Measurements from ENCODE around the gene KIF1C. TPM values are rescaled to one million over a fixed set of nuclear protein-coding genes. Genes with fewer than 3 reads are reported as not detected.

KIF1C gene
- total RNA-seq, 2 experiments from 2014 or later, result 37.4 to 38.5 TPM

- Mint-ChIP-seq H3K9me3 (no peaks in the 10 kb centered on the region), H3K36me3 (ENCODE audit: low read depth) (no peaks in the 10 kb centered on the region), H3K4me1 (peaks cover 20% of the 10 kb centered on the region), H3K4me3 (no peak within 1 kb of the TSS), H3K27ac (no peak within 1 kb of the TSS), H3K27me3 (no peaks in the 10 kb centered on the region)
- no peak for DNase-seq
- ChIA-PET POLR2A (interaction anchor here (1.2 kb wide), 1 partner anchor 67 kb away, joined by 4 read pairs; the partner anchor contains the start of gene SPAG7), CTCF (interaction anchor here (1.6 to 3.0 kb wide), 3 partner anchors 11 to 27 kb away, joined by 4 to 16 read pairs (median 14); no protein-coding TSS in a partner anchor)
These were observed 37.6 kb downstream of the KIF1C start, which contains the start of gene SLC52A1 for GRCh38 chr17:5035315-5035714. TSS of gene SLC52A1 (minus strand) at chr17:5035426. CDS start at chr17:5034606, 820 bp downstream.

DNA sequence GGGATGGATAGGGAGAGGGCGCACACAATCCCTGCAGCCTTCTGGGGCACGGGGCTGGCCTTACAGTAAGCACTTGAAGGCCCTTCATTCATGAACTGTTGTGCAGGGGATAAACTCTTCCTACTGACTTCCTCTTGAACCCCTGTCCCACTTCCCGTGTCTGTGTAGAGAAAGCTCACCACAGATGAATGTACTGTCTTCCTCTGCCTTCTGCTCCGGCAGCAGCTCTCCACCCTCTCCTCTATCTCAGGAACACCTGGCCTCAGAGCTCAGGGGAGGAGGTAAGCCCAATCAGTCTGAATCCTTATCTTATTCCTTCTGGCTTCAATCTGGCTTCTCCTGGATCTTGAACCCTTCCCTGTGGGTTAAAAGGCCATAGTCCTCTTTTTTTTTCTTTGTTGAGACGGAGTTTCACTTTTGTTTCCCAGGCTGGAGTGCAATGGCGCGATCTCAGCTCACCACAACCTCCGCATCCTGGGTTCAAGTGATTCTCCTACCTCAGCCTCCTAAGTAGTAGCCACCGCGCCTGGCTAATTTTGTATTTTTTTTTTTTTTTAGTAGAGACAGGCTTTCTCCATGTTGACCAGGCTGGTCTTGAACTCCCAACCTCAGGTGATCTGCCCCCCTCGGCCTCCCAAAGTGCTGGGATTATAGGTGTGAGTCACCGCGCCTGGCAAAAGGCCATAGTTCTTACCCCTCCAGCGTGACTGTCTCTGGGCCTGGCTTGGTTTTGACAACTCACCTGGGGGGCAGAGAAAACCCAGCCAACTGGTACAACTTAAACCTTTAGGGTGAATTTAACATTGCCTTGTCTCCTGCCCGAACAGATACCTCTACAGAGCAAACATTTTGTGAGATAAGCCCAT, 44.6 kb downstream of the KIF1C start:
- Mint-ChIP-seq H3K4me3 (peak overlapping the region; percentile 85), H3K4me1 (peaks cover 53% of the 10 kb centered on the region), H3K27me3 (no peaks in the 10 kb centered on the region), H3K27ac (peak overlapping the region; percentile 93), H3K36me3 (ENCODE audit: low read depth) (peaks cover 18% of the 10 kb centered on the region), H3K9me3 (peaks cover 2% of the 10 kb centered on the region)
- POLR2A ChIA-PET, result interaction anchor here (0.9 to 1.6 kb wide), 4 partner anchors 11 to 94 kb away, joined by 3 to 12 read pairs (median 5); partner anchors contain the start of gene PFN1
- DNase-seq, result peak; percentile 56
- CTCF ChIA-PET, result interaction anchor here (0.6 to 1.5 kb wide), 5 partner anchors 11 to 252 kb away, joined by 3 to 10 read pairs (median 3); partner anchors contain the start of gene CAMTA2

DNA sequence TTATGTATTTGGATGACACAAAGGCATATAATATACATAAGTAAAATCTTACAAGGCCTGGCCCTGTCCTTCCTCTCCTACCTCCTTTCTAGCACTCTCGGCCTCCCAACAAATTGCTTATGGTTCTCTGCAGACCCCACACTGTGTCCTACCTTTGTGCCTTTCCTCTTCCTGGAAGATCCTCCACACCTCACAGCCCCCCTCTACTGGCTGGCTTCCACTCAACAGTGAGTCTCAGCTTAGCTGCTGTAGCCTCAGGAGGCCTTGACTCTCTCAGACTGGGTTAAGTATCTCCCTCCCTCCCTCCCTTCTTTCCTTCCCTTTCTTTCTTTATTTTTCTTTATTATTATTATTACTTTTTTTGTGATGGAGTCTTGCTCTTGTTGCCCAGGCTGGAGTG, 45.8 kb downstream of the KIF1C start:
- H3K9me3 Mint-ChIP-seq, result peaks cover 2% of the 10 kb centered on the region
- H3K27me3 Mint-ChIP-seq, result no peaks in the 10 kb centered on the region
- no peak for DNase-seq
- ChIA-PET POLR2A (no interaction called here), CTCF (interaction anchor here (1.5 kb wide), 1 partner anchor 54 kb away, joined by 3 read pairs; no protein-coding TSS in a partner anchor)
- H3K36me3 Mint-ChIP-seq (ENCODE audit: low read depth), result peaks cover 23% of the 10 kb centered on the region
- peak overlapping the region; percentile 93 for H3K27ac Mint-ChIP-seq
- H3K4me3 Mint-ChIP-seq, result peak overlapping the region; percentile 85
- peaks cover 63% of the 10 kb centered on the region for H3K4me1 Mint-ChIP-seq

GRCh38 chr17:5044630-5045029, 46.9 kb downstream of the KIF1C start:
- POLR2A ChIA-PET, result interaction anchor here (2.0 to 2.2 kb wide), 2 partner anchors 11 to 105 kb away, joined by 6 read pairs; partner anchors contain the start of genes RNF167 and SLC25A11

DNA sequence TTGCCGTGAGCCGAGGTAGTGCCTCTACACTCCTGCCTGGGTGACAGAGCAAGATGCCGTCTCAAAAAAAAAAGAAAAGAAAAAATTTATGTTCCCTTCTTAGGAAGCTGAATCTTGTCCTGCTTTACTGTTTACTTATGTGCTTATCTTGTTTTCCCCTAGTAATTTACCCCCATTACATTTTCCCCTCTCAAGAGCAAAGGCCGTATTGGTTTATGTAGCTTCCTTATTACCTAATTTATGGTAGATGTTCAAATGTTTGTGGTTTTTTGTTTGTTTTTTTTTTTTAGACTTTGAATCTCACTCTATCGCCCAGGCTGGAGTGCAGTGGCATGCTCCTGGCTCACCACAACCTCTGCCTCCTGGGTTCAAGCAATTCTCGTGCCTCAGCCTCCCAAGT, 47.7 kb downstream of the KIF1C start:
- H3K27me3 Mint-ChIP-seq, result no peaks in the 10 kb centered on the region
- peaks cover 32% of the 10 kb centered on the region for H3K36me3 Mint-ChIP-seq (ENCODE audit: low read depth)
- POLR2A ChIA-PET, result interaction anchor here (1.3 to 2.2 kb wide), 3 partner anchors 12 to 106 kb away, joined by 3 to 6 read pairs (median 6); partner anchors contain the start of genes INCA1, KIF1C, RNF167 and SLC25A11
- H3K4me1 Mint-ChIP-seq, result peaks cover 73% of the 10 kb centered on the region
- H3K4me3 Mint-ChIP-seq, result no peak overlapping the region
- H3K9me3 Mint-ChIP-seq, result peaks cover 2% of the 10 kb centered on the region
- CTCF ChIA-PET, result interaction anchor here (1.1 to 1.5 kb wide), 4 partner anchors 9 to 78 kb away, joined by 3 to 10 read pairs (median 6); partner anchors contain the start of gene SPAG7
- no peak overlapping the region for H3K27ac Mint-ChIP-seq
- no peak for DNase-seq

More at GRCh38 chr17:5044630-5045029, 46.9 kb downstream of the KIF1C start:
- Mint-ChIP-seq H3K36me3 (ENCODE audit: low read depth) (peaks cover 27% of the 10 kb centered on the region), H3K9me3 (peaks cover 2% of the 10 kb centered on the region), H3K27me3 (no peaks in the 10 kb centered on the region), H3K4me1 (peaks cover 72% of the 10 kb centered on the region), H3K27ac (peak overlapping the region; percentile 53), H3K4me3 (no peak overlapping the region)
- CTCF ChIA-PET, result interaction anchor here (1.5 kb wide), 1 partner anchor 77 kb away, joined by 3 read pairs; the partner anchor contains the start of gene SPAG7
- DNase-seq, result no peak

DNA sequence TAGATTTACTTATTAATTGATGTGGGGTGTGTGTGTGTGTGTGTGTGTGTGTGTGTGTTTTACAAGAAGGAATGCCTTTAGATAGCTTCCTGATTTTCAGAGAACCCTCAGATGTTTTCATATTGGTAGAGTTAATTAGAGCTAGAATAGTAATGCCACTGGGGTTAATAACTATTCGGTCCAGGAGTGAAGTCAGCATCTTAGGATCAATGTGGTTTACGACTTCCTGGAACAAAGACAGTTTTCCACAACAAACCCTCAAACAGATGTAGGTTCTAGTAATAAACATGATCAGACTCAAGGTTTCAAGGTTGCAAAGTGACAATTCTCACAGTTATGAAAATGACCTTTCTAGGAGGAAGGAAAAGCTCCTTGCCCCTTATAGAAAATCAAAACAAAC, 49.7 kb downstream of the KIF1C start:
- DNase-seq, result no peak
- H3K4me1 Mint-ChIP-seq, result peaks cover 65% of the 10 kb centered on the region
- H3K9me3 Mint-ChIP-seq, result peaks cover 2% of the 10 kb centered on the region
- H3K27me3 Mint-ChIP-seq, result no peaks in the 10 kb centered on the region
- CTCF ChIA-PET, result interaction anchor here (0.7 to 0.8 kb wide), 2 partner anchors 9 to 68 kb away, joined by 3 read pairs; no protein-coding TSS in a partner anchor
- peaks cover 34% of the 10 kb centered on the region for H3K36me3 Mint-ChIP-seq (ENCODE audit: low read depth)
- peak overlapping the region; percentile 69 for H3K27ac Mint-ChIP-seq
- H3K4me3 Mint-ChIP-seq, result no peak overlapping the region
- POLR2A ChIA-PET, result interaction anchor here (0.6 to 1.4 kb wide), 3 partner anchors 17 to 372 kb away, joined by 3 to 4 read pairs (median 3); partner anchors contain the start of genes NUP88 and RPAIN

- Mint-ChIP-seq H3K9me3 (no peaks in the 10 kb centered on the region), H3K4me1 (peaks cover 52% of the 10 kb centered on the region), H3K36me3 (ENCODE audit: low read depth) (peaks cover 38% of the 10 kb centered on the region), H3K4me3 (no peak overlapping the region), H3K27me3 (no peaks in the 10 kb centered on the region), H3K27ac (peak overlapping the region; percentile 76)
- ChIA-PET POLR2A (interaction anchor here (0.8 to 1.6 kb wide), 8 partner anchors 15 to 102 kb away, joined by 3 to 7 read pairs (median 4); partner anchors contain the start of genes CAMTA2, INCA1, KIF1C and PFN1), CTCF (interaction anchor here (1.0 to 3.0 kb wide), 7 partner anchors 11 to 146 kb away, joined by 3 to 16 read pairs (median 7); partner anchors contain the start of genes CHRNE and SLC52A1)
- peak; percentile 80 for DNase-seq
These were observed 51.6 kb downstream of the KIF1C start for GRCh38 chr17:5049314-5049841.

- Mint-ChIP-seq H3K4me3 (no peak overlapping the region), H3K27me3 (no peaks in the 10 kb centered on the region), H3K36me3 (ENCODE audit: low read depth) (peaks cover 39% of the 10 kb centered on the region), H3K4me1 (peaks cover 44% of the 10 kb centered on the region), H3K27ac (peak overlapping the region; percentile 49), H3K9me3 (no peaks in the 10 kb centered on the region)
- no peak for DNase-seq
- POLR2A ChIA-PET, result interaction anchor here (1.0 to 1.6 kb wide), 2 partner anchors 20 to 103 kb away, joined by 4 to 7 read pairs; no protein-coding TSS in a partner anchor
- CTCF ChIA-PET, result interaction anchor here (1.8 to 3.0 kb wide), 4 partner anchors 12 to 147 kb away, joined by 6 to 16 read pairs (median 10); partner anchors contain the start of genes CHRNE and SLC52A1
These were observed 52.5 kb downstream of the KIF1C start for GRCh38 chr17:5050278-5050677.

DNA sequence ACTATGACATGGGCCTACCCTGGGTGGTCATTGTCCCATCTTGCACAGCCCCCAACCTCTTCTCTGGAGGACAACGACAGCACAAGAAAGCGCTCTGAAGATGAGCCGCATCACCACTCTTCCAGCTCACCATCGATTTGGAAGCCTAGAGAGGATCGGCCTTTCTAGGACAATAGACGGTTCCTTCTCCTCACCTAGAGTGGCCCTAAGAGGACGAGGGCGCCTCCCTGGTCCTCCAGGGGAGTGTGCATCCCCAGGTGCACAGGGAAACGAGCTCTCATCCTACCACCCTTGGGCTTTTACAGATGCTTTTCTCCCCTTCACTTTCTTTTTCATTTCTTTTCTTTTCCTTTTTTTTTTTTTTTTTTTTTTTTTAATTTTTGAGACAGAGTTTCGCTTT, 57.8 kb downstream of the KIF1C start:
- Mint-ChIP-seq H3K9me3 (no peaks in the 10 kb centered on the region), H3K27me3 (no peaks in the 10 kb centered on the region), H3K36me3 (ENCODE audit: low read depth) (peaks cover 21% of the 10 kb centered on the region), H3K4me3 (no peak overlapping the region), H3K27ac (no peak overlapping the region), H3K4me1 (peaks cover 2% of the 10 kb centered on the region)
- POLR2A ChIA-PET, result no interaction called here
- DNase-seq, result no peak
- CTCF ChIA-PET, result no interaction called here

GRCh38 chr17:5065227-5065744, 67.5 kb downstream of the KIF1C start:
- CTCF ChIA-PET, result no interaction called here
- peaks cover 8% of the 10 kb centered on the region for H3K4me1 Mint-ChIP-seq
- no peak for DNase-seq
- no peak overlapping the region for H3K4me3 Mint-ChIP-seq
- POLR2A ChIA-PET, result no interaction called here
- H3K27ac Mint-ChIP-seq, result no peak overlapping the region
- no peaks in the 10 kb centered on the region for H3K36me3 Mint-ChIP-seq (ENCODE audit: low read depth)
- H3K9me3 Mint-ChIP-seq, result no peaks in the 10 kb centered on the region
- H3K27me3 Mint-ChIP-seq, result no peaks in the 10 kb centered on the region

- Mint-ChIP-seq H3K4me3 (no peak overlapping the region), H3K4me1 (peaks cover under 1% of the 10 kb centered on the region), H3K27ac (no peak overlapping the region), H3K36me3 (ENCODE audit: low read depth) (no peaks in the 10 kb centered on the region), H3K9me3 (no peaks in the 10 kb centered on the region), H3K27me3 (no peaks in the 10 kb centered on the region)
- ChIA-PET CTCF (interaction anchor here (0.6 to 0.8 kb wide), 2 partner anchors 17 to 206 kb away, joined by 3 read pairs; no protein-coding TSS in a partner anchor), POLR2A (no interaction called here)
- no peak for DNase-seq
These were observed 70.5 kb downstream of the KIF1C start for GRCh38 chr17:5068236-5068635.

DNA sequence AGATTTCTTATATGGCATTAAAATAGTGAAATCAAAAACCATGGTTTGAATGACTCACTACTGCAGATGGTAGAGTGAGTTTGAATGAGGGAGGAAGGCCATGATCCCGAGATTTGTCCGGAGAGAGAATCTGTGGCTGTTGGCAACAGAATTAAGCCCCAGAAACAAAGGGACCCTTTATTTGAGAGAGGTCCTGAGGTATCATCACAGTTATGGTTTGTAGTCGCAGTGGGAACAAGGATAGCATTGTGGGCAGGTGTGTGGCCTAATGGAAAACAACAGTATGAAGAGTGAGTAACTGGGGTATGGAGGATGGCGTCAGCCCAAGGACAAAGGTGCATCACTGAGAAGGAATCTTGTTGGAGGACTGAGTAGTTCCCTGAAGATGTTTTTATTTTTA, 72.0 kb downstream of the KIF1C start:
- no peaks in the 10 kb centered on the region for H3K9me3 Mint-ChIP-seq
- no peaks in the 10 kb centered on the region for H3K27me3 Mint-ChIP-seq
- POLR2A ChIA-PET, result no interaction called here
- H3K4me1 Mint-ChIP-seq, result no peaks in the 10 kb centered on the region
- no peak overlapping the region for H3K4me3 Mint-ChIP-seq
- no peak overlapping the region for H3K27ac Mint-ChIP-seq
- DNase-seq, result no peak
- CTCF ChIA-PET, result interaction anchor here (0.9 kb wide), 1 partner anchor 160 kb away, joined by 3 read pairs; no protein-coding TSS in a partner anchor
- H3K36me3 Mint-ChIP-seq (ENCODE audit: low read depth), result no peaks in the 10 kb centered on the region
